IMR-90 (cell line): ENCODE measurements around the gene TMEM213. TPM values are rescaled to one million over a fixed set of nuclear protein-coding genes. Genes with fewer than 3 reads are reported as not detected.

ENCODE experiments used
- ATAC-seq: fragments of 200-7000 bp; cut with Tn5 transposase; 2 replicates; pipeline ENCODE4 v1.9.1; 2020; ENCODE audit warnings: low read depth, mild to moderate bottlenecking, moderate library complexity
- BruUV-seq: library from RNA; stranded (reverse); fragments of 400-500 nt; replicated peaks from 2 replicates; lab custom pipeline; 2021; lab: Mats Ljungman, UMichigan
- CTCF ChIA-PET: fragments of 300-600 bp; formaldehyde crosslinking; extraction: SDS; loops from one replicate; lab custom pipeline; 2021; ENCODE audit warnings: antibody characterized with exemption; lab: Yijun Ruan, JAX
- POLR2A ChIA-PET: fragments of 300-600 bp; sonication (Branson Sonifier 250); formaldehyde crosslinking; loops from one replicate; lab custom pipeline; 2022; ENCODE audit warnings: antibody characterized with exemption; ENCODE audit not compliant: unreplicated experiment; lab: Charles Lee
- DNase-seq: peaks from one replicate; pipeline ENCODE4 v3.0.0; 2013
- H2AFZ ChIP-seq: replicated peaks from 2 replicates; pipeline ENCODE3; 2013; ENCODE audit warnings: low read length, mild to moderate bottlenecking; ENCODE audit not compliant: poor library complexity
- H2AK5ac ChIP-seq: 2 replicates; pipeline ENCODE4 v1.6.1; 2013; ENCODE audit warnings: low read depth, low read length, inconsistent platforms
- H2AK9ac ChIP-seq: replicated peaks from 2 replicates; pipeline ENCODE3; 2013; ENCODE audit warnings: mild to moderate bottlenecking, low read depth, low read length, moderate library complexity; ENCODE audit not compliant: poor library complexity
- H2BK120ac ChIP-seq: 2 replicates; pipeline ENCODE4 v1.6.1; 2013; ENCODE audit warnings: low read depth, low read length, inconsistent platforms
- H2BK15ac ChIP-seq: 3 replicates; pipeline ENCODE4 v1.6.1; 2013; ENCODE audit warnings: low read depth, low read length, inconsistent platforms
- H2BK20ac ChIP-seq: 2 replicates; pipeline ENCODE4 v1.6.1; 2013; ENCODE audit warnings: low read depth, mild to moderate bottlenecking, inconsistent platforms, low read length, moderate library complexity
- H2BK5ac ChIP-seq: 2 replicates; pipeline ENCODE4 v1.6.1; 2013; ENCODE audit warnings: mild to moderate bottlenecking, low read depth, low read length, inconsistent platforms; ENCODE audit not compliant: poor library complexity, severe bottlenecking
- H3K14ac ChIP-seq: replicated peaks from 2 replicates; pipeline ENCODE4 v1.6.1; 2013; ENCODE audit warnings: low read depth, low read length, inconsistent platforms
- H3K18ac ChIP-seq: 2 replicates; pipeline ENCODE4 v1.6.1; 2013; ENCODE audit warnings: low read depth, low read length, control low read depth
- H3K23ac ChIP-seq: 2 replicates; pipeline ENCODE4 v1.6.1; 2013; ENCODE audit warnings: low read depth, low read length, inconsistent platforms
- H3K27ac ChIP-seq: 2 replicates; pipeline ENCODE4 v1.5.1; 2013; ENCODE audit warnings: mild to moderate bottlenecking, control low read depth, low read length; ENCODE audit not compliant: insufficient read depth
- H3K27me3 ChIP-seq: 2 replicates; pipeline ENCODE4 v1.6.1; 2013; ENCODE audit warnings: low read length; ENCODE audit not compliant: control insufficient read depth, insufficient read depth
- H3K36me3 ChIP-seq: 2 replicates; pipeline ENCODE4 v1.6.1; 2013; ENCODE audit warnings: low read length, mixed read lengths; ENCODE audit not compliant: control insufficient read depth, insufficient read depth
- H3K4ac ChIP-seq: 2 replicates; pipeline ENCODE4 v1.6.1; 2013; ENCODE audit warnings: low read depth, low read length, inconsistent platforms
- H3K4me1 ChIP-seq: 2 replicates; pipeline ENCODE4 v1.6.1; 2013; ENCODE audit warnings: low read length, mixed read lengths; ENCODE audit not compliant: control insufficient read depth, insufficient read depth
- H3K4me2 ChIP-seq: 2 replicates; pipeline ENCODE4 v1.6.1; 2013; ENCODE audit warnings: low read depth, mild to moderate bottlenecking, control low read depth, low read length, moderate library complexity
- H3K4me3 ChIP-seq: 2 replicates; pipeline ENCODE4 v1.5.1; 2013; ENCODE audit warnings: low read depth, mild to moderate bottlenecking, control low read depth, low read length, moderate library complexity; ENCODE audit not compliant: insufficient read depth
- H3K56ac ChIP-seq: 2 replicates; pipeline ENCODE4 v1.6.1; 2013; ENCODE audit warnings: low read length, inconsistent platforms; ENCODE audit not compliant: insufficient read depth; ENCODE audit errors: extremely low read depth
- H3K79me1 ChIP-seq, 2 experiments: 2 replicates each; pipeline ENCODE4 v1.6.1; 2013; ENCODE audit warnings: low read length in 2 of 2, inconsistent platforms in 1 of 2, low read depth in 1 of 2
- H3K9ac ChIP-seq: 2 replicates; pipeline ENCODE4 v1.6.1; 2013; ENCODE audit warnings: low read depth, low read length, control low read depth
- H3K9me1 ChIP-seq: 2 replicates; pipeline ENCODE4 v1.6.1; 2013; ENCODE audit warnings: low read length, inconsistent platforms; ENCODE audit not compliant: insufficient read depth
- H3K9me3 ChIP-seq: 2 replicates; pipeline ENCODE4 v1.6.1; 2013; ENCODE audit warnings: low read length; ENCODE audit not compliant: control insufficient read depth, insufficient read depth
- H4K20me1 ChIP-seq: 2 replicates; pipeline ENCODE4 v1.6.1; 2013; ENCODE audit warnings: low read length, inconsistent platforms; ENCODE audit not compliant: insufficient read depth
- H4K5ac ChIP-seq: 2 replicates; pipeline ENCODE4 v1.6.1; 2013; ENCODE audit warnings: mild to moderate bottlenecking, low read depth, low read length, control low read depth
- H4K8ac ChIP-seq, 2 experiments: 2 replicates each; pipeline ENCODE4 v1.6.1; 2013; ENCODE audit warnings: low read depth in 2 of 2, low read length in 2 of 2, control low read depth in 1 of 2, inconsistent platforms in 1 of 2
- H4K91ac ChIP-seq: 2 replicates; pipeline ENCODE4 v1.6.1; 2013; ENCODE audit warnings: low read depth, low read length, inconsistent platforms; ENCODE audit not compliant: insufficient read depth
- BHLHE40 ChIP-seq: fragments of 150-350 bp; IDR thresholded peaks from 2 replicates; pipeline ENCODE4 v1.6.1; 2016; ENCODE audit warnings: mild to moderate bottlenecking, low read depth, low read length
- CEBPB ChIP-seq: IDR thresholded peaks from 2 replicates; pipeline ENCODE4 v1.6.1; 2012; ENCODE audit warnings: low read depth, low read length, improper control_type of control experiment
- CHD1 ChIP-seq: IDR thresholded peaks from 2 replicates; pipeline ENCODE4 v1.6.1; 2012; ENCODE audit warnings: low read depth, low read length, improper control_type of control experiment
- FOS ChIP-seq: fragments of 150-350 bp; IDR thresholded peaks from 2 replicates; pipeline ENCODE4 v1.6.1; 2016; ENCODE audit warnings: low read depth, low read length
- MAZ ChIP-seq: IDR thresholded peaks from 2 replicates; pipeline ENCODE4 v1.6.1; 2012; ENCODE audit warnings: low read depth, mild to moderate bottlenecking, low read length, improper control_type of control experiment, moderate library complexity, borderline replicate concordance
- MXI1 ChIP-seq: IDR thresholded peaks from 2 replicates; pipeline ENCODE4 v1.6.1; 2012; ENCODE audit warnings: low read depth, mild to moderate bottlenecking, low read length, moderate library complexity, borderline replicate concordance
- RCOR1 ChIP-seq: IDR thresholded peaks from 2 replicates; pipeline ENCODE4 v1.6.1; 2012; ENCODE audit warnings: mild to moderate bottlenecking, low read length, improper control_type of control experiment; ENCODE audit not compliant: insufficient replicate concordance
- RFX5 ChIP-seq: IDR thresholded peaks from 2 replicates; pipeline ENCODE4 v1.8.0; 2012; ENCODE audit warnings: low read depth, mild to moderate bottlenecking, low read length, moderate library complexity
- WGBS, 2 experiments: methylation state at CpG; one replicate each; pipeline versions ENCODE4 v1.1.5 to v1.1.7; 2013; ENCODE audit warnings: missing lambda C conversion rate in 2 of 2; ENCODE audit not compliant: insufficient read length in 1 of 2; ENCODE audit errors: extremely low coverage in 2 of 2; 5-methylcytosine and 5-hydroxymethylcytosine counted together
- dilution Hi-C: fragments of 300-500 bp; cut with HindIII; formaldehyde crosslinking; loops from one replicate; pipeline ENCODE4 v1.14.3; 2018; ENCODE audit warnings: low sequenced_read_pairs; ENCODE audit not compliant: unreplicated experiment
- in situ Hi-C: fragments of 300-500 bp; cut with MboI; formaldehyde crosslinking; loops from 3 replicates; pipeline ENCODE4 v1.14.3; 2019; ENCODE audit warnings: low sequenced_read_pairs, inconsistent platforms, mixed read lengths
- intact Hi-C: fragments of 100-400 bp; cut with micrococcal nuclease; formaldehyde crosslinking; loops from 2 replicates; pipeline ENCODE4 v1.10.0; 2022
- polyA plus RNA-seq, 3 experiments: library from polyadenylated mRNA; depleted of rRNA; stranded (reverse); fragments of >200 nt; gene quantifications; 2 replicates each; pipeline ENCODE4 v1.2.3, GENCODE V29; 2012; ENCODE audit warnings: low replicate concordance in 1 of 3
- total RNA-seq: library from RNA; depleted of rRNA; stranded (reverse); fragments of >200 nt; gene quantifications from 2 replicates; pipeline ENCODE4 v1.2.3, GENCODE V29; 2012
- TF ChIP-seq, protein P1 (sequence below): conservative IDR thresholded peaks from 2 replicates; pipeline ENCODE4 v1.5.1; 2012; ENCODE audit warnings: mild to moderate bottlenecking, low read depth, low read length, improper control_type of control experiment
- TF ChIP-seq, protein P2 (sequence below): fragments of 150-350 bp; IDR thresholded peaks from 2 replicates; pipeline ENCODE4 v1.6.1; 2017; ENCODE audit warnings: mild to moderate bottlenecking, antibody characterized with exemption, low read length, low read depth

TMEM213 gene
- total and polyA plus RNA-seq, 2 of the 4 experiments (the other 2 are of a cell fraction), result not detected

DNA sequence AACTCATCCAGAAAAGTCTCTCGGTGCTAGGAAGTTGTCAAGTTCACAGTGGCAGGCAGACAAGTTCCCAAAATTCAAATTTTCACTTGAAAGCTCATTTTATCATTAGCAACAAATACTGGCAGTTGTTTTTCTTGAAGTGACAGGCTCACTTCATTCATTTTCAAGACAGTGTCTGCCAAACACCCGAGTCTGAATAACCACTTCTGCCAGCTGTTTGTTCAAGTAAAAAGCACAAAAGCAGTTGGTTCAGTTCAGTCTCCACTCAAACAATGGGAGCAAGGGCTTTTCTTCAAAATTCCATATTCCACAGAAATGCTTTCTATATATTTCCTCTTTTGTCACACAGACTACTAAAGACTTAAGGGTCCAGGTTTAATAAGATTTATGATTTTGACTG lies 47.9 kb downstream of the TMEM213 start:
- dilution Hi-C loops (no loop called here), in situ Hi-C loops (no loop called here), intact Hi-C loops (loop anchor here (2.0 kb wide), 1 partner anchor 21 kb away; no protein-coding TSS in a partner anchor)
- Histone ChIP-seq H3K4me3 (no peak overlapping the region), H3K79me1 (no peaks in the 10 kb centered on the region), H3K56ac (no peak overlapping the region), H4K5ac (no peak overlapping the region), H3K27ac (no peak overlapping the region), H2AK5ac (no peak overlapping the region), H4K20me1 (no peaks in the 10 kb centered on the region), H3K4me1 (peaks cover 2% of the 10 kb centered on the region; the same call in 1 of the 2 replicates), H3K9me3 (no peaks in the 10 kb centered on the region), H3K36me3 (no peaks in the 10 kb centered on the region; the same call in none of the 2 replicates), H2BK15ac (no peak overlapping the region), H4K91ac (no peak overlapping the region), H3K9me1 (no peaks in the 10 kb centered on the region), H4K8ac (no peak overlapping the region), H2BK120ac (no peak overlapping the region), H2AK9ac (no peak overlapping the region), H2BK5ac (no peak overlapping the region), H3K9ac (no peak overlapping the region), H3K18ac (no peak overlapping the region), H3K4ac (no peak overlapping the region), H3K23ac (no peak overlapping the region), H2AFZ (no peak overlapping the region), H3K27me3 (no peaks in the 10 kb centered on the region), H2BK20ac (no peak overlapping the region), H3K14ac (no peak overlapping the region), H3K4me2 (no peak overlapping the region)
- TF ChIP-seq, protein P1, sequence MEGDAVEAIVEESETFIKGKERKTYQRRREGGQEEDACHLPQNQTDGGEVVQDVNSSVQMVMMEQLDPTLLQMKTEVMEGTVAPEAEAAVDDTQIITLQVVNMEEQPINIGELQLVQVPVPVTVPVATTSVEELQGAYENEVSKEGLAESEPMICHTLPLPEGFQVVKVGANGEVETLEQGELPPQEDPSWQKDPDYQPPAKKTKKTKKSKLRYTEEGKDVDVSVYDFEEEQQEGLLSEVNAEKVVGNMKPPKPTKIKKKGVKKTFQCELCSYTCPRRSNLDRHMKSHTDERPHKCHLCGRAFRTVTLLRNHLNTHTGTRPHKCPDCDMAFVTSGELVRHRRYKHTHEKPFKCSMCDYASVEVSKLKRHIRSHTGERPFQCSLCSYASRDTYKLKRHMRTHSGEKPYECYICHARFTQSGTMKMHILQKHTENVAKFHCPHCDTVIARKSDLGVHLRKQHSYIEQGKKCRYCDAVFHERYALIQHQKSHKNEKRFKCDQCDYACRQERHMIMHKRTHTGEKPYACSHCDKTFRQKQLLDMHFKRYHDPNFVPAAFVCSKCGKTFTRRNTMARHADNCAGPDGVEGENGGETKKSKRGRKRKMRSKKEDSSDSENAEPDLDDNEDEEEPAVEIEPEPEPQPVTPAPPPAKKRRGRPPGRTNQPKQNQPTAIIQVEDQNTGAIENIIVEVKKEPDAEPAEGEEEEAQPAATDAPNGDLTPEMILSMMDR, result no peak
- TF ChIP-seq, protein P2, sequence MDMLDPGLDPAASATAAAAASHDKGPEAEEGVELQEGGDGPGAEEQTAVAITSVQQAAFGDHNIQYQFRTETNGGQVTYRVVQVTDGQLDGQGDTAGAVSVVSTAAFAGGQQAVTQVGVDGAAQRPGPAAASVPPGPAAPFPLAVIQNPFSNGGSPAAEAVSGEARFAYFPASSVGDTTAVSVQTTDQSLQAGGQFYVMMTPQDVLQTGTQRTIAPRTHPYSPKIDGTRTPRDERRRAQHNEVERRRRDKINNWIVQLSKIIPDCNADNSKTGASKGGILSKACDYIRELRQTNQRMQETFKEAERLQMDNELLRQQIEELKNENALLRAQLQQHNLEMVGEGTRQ, result no peak
- no peak for TF ChIP-seq CHD1
- TF ChIP-seq CEBPB, result no peak
- TF ChIP-seq MXI1, result no peak
- TF ChIP-seq BHLHE40, result no peak
- TF ChIP-seq RFX5, result no peak
- TF ChIP-seq FOS, result no peak
- TF ChIP-seq MAZ, result no peak
- no peak for TF ChIP-seq RCOR1
- 33% methylated on average over 1 of the region's 2 CpGs; no CpG with 5 or more reads in 1 of the 2 experiments for WGBS, 2 experiments
- BruUV-seq, result no TSS peak
- DNase-seq (no peak), ATAC-seq (no peak)
- ChIA-PET POLR2A (no interaction called here), CTCF (interaction anchor here (0.7 kb wide), 1 partner anchor 41 kb away, joined by 3 read pairs; no protein-coding TSS in a partner anchor)
